GM12801 (cell line): Measurements from ENCODE around the gene RNPEP.

Experiments
- TF ChIP-seq, protein P1 (sequence below): IDR thresholded peaks from one replicate; pipeline ENCODE4 v1.5.1; 2011; ENCODE audit warnings: control low read depth; ENCODE audit not compliant: insufficient read length; ENCODE audit errors: extremely low read depth

RNPEP gene

DNA sequence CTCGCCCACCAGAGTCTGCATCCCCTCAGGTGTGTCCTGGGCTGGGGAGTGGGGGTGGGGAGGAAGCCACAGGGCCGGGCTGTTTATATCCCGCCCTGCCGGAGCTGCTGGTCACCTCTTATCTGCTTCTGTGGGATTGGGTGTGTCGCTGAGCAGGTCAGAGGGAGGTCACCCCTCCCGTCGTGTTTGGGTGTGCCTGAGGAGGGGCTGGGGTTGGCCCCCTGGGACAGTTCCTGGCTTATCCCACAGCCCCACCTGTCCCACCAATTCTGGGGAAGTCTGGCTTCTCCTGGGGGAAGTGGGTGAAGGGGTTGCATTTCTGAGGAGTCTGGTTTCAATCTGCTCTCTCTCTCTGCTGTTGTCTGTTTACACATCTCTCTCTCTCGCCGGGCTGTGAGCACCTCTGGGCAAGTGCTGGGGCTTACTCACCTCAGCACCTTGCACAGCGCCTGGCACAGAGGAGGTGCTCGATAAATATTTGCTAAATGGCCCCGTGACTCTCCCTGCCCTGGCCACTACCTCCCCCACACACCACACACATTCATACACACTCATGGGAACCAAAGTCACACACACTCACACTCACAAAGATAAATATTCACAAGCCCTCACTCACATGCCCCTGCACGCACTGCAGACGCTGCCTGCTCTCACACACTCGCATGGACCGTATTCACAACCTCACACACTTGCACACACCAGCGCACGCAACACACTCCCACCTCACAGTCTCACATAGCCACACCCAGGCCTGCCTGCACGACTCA is 36.2 kb downstream of the RNPEP start:
- TF ChIP-seq, protein P1, sequence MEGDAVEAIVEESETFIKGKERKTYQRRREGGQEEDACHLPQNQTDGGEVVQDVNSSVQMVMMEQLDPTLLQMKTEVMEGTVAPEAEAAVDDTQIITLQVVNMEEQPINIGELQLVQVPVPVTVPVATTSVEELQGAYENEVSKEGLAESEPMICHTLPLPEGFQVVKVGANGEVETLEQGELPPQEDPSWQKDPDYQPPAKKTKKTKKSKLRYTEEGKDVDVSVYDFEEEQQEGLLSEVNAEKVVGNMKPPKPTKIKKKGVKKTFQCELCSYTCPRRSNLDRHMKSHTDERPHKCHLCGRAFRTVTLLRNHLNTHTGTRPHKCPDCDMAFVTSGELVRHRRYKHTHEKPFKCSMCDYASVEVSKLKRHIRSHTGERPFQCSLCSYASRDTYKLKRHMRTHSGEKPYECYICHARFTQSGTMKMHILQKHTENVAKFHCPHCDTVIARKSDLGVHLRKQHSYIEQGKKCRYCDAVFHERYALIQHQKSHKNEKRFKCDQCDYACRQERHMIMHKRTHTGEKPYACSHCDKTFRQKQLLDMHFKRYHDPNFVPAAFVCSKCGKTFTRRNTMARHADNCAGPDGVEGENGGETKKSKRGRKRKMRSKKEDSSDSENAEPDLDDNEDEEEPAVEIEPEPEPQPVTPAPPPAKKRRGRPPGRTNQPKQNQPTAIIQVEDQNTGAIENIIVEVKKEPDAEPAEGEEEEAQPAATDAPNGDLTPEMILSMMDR, result no peak

- TF ChIP-seq, protein P1, result no peak
Measured at GRCh38 chr1:202023001-202023433, 40.6 kb downstream of the RNPEP start.

- TF ChIP-seq, protein P1, result no peak
Measured at GRCh38 chr1:202029171-202029665, 46.8 kb downstream of the RNPEP start.

- TF ChIP-seq, protein P1, result no peak
Measured at GRCh38 chr1:202029727-202030126, 47.3 kb downstream of the RNPEP start.

DNA sequence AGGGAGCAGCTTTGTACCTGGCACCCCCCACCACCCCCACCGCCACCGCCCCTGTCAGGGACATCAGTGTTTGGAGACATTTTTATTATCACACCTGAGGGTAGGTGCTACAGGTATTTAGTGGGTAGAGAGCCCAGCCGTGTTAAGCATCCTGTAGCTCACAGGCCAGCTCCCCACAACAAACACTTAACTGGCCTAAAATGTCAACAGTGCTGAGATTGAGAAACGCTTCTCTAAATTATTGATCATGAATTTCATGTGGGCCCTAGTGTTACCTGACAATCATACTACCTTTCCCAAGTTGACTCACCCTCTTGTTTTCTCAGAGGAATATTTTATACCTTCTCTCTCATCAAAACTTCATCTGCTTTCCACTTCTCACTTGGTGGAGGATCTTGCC is 49.3 kb downstream of the RNPEP start:
- TF ChIP-seq, protein P1, result no peak

- TF ChIP-seq, protein P1, result no peak
Measured at GRCh38 chr1:202034149-202034682, 51.8 kb downstream of the RNPEP start.

- TF ChIP-seq, protein P1, result no peak
Measured at GRCh38 chr1:202034683-202035462, 52.4 kb downstream of the RNPEP start.
